Retinal pigment epithelial cell (primary cell): Measurements from ENCODE around the gene PAXX.

Experiments used
- DNase-seq: peaks from one replicate; pipeline ENCODE4 v3.0.0-alpha.2; 2010; ENCODE audit warnings: low read depth
- H3K4me3 ChIP-seq: 2 replicates; pipeline ENCODE4 v1.5.1; 2011; ENCODE audit warnings: mild to moderate bottlenecking, low read length, control low read depth, moderate library complexity
- CTCF ChIP-seq: conservative IDR thresholded peaks from 2 replicates; pipeline ENCODE4 v1.5.1; 2011; ENCODE audit warnings: low read depth, low read length, control low read depth, inconsistent platforms

The PAXX gene

GRCh38 chr9:136984464-136985026 lies 7.7 kb upstream of the PAXX start:
- no peak for DNase-seq
- no peak overlapping the region for H3K4me3 ChIP-seq
- TF ChIP-seq CTCF: no peak

GRCh38 chr9:136985027-136985602 lies 7.1 kb upstream of the PAXX start:
- H3K4me3 ChIP-seq: no peak overlapping the region
- no peak for DNase-seq
- TF ChIP-seq CTCF: no peak

- TF ChIP-seq CTCF: no peak
- no peak for DNase-seq
- H3K4me3 ChIP-seq: no peak overlapping the region
These were observed 6.4 kb upstream of the PAXX start for GRCh38 chr9:136985853-136986252.

GRCh38 chr9:136988872-136989271 lies 3.4 kb upstream of the PAXX start:
- no peak overlapping the region for H3K4me3 ChIP-seq
- TF ChIP-seq CTCF: no peak
- no peak for DNase-seq

- no peak for DNase-seq
- H3K4me3 ChIP-seq: no peak overlapping the region
- no peak for TF ChIP-seq CTCF
These were observed 1.8 kb upstream of the PAXX start for GRCh38 chr9:136990242-136990911.

GRCh38 chr9:136992819-136993369 lies 672 bp downstream of the PAXX start:
- no peak for DNase-seq
- peak overlapping the region; percentile 60 for H3K4me3 ChIP-seq
- no peak for TF ChIP-seq CTCF
